Measurements from ENCODE around the gene ELF2. TPM values are rescaled to one million over a fixed set of nuclear protein-coding genes. Genes with fewer than 3 reads are reported as not detected.

ELF2 gene
- total and polyA plus RNA-seq, 2 of the 8 experiments (the other 6 are each of a cell fraction or from before 2014, with no cell fraction given) = 21.1 to 44.3 TPM

GRCh38 chr4:139077567-139078355 is 99.3 kb downstream of the ELF2 start (continued):
- no peak for TF ChIP-seq RNF2 (IDR thresholded peaks at IDR 0.05; ENCODE audit: borderline replicate concordance, low read depth, low read length, missing control alignments, poor library complexity, severe bottlenecking)
- no peak for TF ChIP-seq CHD1 (IDR thresholded peaks at IDR 0.05; ENCODE audit: low read depth, low read length)
- TF ChIP-seq SP4 (IDR thresholded peaks at IDR 0.05; ENCODE audit: low read length) = no peak
- TF ChIP-seq MAFK (IDR thresholded peaks at IDR 0.05; ENCODE audit: low read depth, low read length) = no peak
- no peak for TF ChIP-seq POLR2A (IDR thresholded peaks at IDR 0.05; ENCODE audit: control extremely low read depth in 1 of 2, low read depth in 2 of 2, low read length in 2 of 2)
- TF ChIP-seq SUZ12 (IDR thresholded peaks at IDR 0.05; ENCODE audit: low read length) = no peak
- TF ChIP-seq CBX8 (IDR thresholded peaks at IDR 0.05; ENCODE audit: borderline replicate concordance, low read depth, low read length) = no peak
- TF ChIP-seq SAP30 (IDR thresholded peaks at IDR 0.05; ENCODE audit: insufficient read depth, insufficient replicate concordance, low read length) = no peak
- TF ChIP-seq RBBP5 (IDR thresholded peaks at IDR 0.05; ENCODE audit: borderline replicate concordance, low read depth, low read length) = no peak
